ENCODE results near the gene EFCAB11.
A peak's percentile ranks its signal among the peaks of the same experiment; 100 is the strongest.

EFCAB11 gene

GRCh38 chr14:89956661-89957009, 2.1 kb upstream of the EFCAB11 start:
- DNase-seq, result no peak

GRCh38 chr14:89955745-89956660, 1.5 kb upstream of the EFCAB11 start, which contains the start of gene TDP1:
Gene TDP1 (plus strand): TSS chr14:89955927. CDS start chr14:89963115, 7,188 bp downstream.
- DNase-seq, result peak; percentile 91 to 96

GRCh38 chr14:89955022-89955744, 653 bp upstream of the EFCAB11 start:
- DNase-seq, result peak; percentile 16 to 30

GRCh38 chr14:89953602-89954001, 928 bp downstream of the EFCAB11 start:
- DNase-seq, result no peak

GRCh38 chr14:89952576-89952975, 2.0 kb downstream of the EFCAB11 start:
- no peak for DNase-seq

- DNase-seq, result no peak
Measured at GRCh38 chr14:89947344-89947743, 7.2 kb downstream of the EFCAB11 start.

- DNase-seq, result no peak
Measured at GRCh38 chr14:89941830-89942377, 12.6 kb downstream of the EFCAB11 start.

GRCh38 chr14:89936654-89937185, 17.8 kb downstream of the EFCAB11 start:
- DNase-seq, result no peak

GRCh38 chr14:89933002-89933401, 21.5 kb downstream of the EFCAB11 start:
- DNase-seq, result no peak

- no peak for DNase-seq
Measured at GRCh38 chr14:89927186-89927865, 27.2 kb downstream of the EFCAB11 start.

GRCh38 chr14:89926694-89927093, 27.8 kb downstream of the EFCAB11 start:
- DNase-seq, result no peak

GRCh38 chr14:89924268-89924667, 30.3 kb downstream of the EFCAB11 start:
- no peak for DNase-seq

- DNase-seq, result no peak
Measured at GRCh38 chr14:89922031-89922907, 32.3 kb downstream of the EFCAB11 start.

- DNase-seq, result no peak
Measured at GRCh38 chr14:89921346-89921745, 33.2 kb downstream of the EFCAB11 start.

GRCh38 chr14:89920056-89920455, 34.5 kb downstream of the EFCAB11 start:
- no peak for DNase-seq

- DNase-seq, result no peak
Measured at GRCh38 chr14:89918721-89919120, 35.8 kb downstream of the EFCAB11 start.

- peak; percentile 73 to 84 for DNase-seq
Measured at GRCh38 chr14:89915114-89915878, 39.2 kb downstream of the EFCAB11 start.

GRCh38 chr14:89912667-89913211, 41.8 kb downstream of the EFCAB11 start:
- peak; percentile 87 to 88 for DNase-seq

- DNase-seq, result no peak
Measured at GRCh38 chr14:89912221-89912620, 42.3 kb downstream of the EFCAB11 start.

All from inflammatory macrophage (primary cell).